Fibroblast of villous mesenchyme (primary cell): ENCODE results near the gene HMCN1. TPM values are rescaled to one million over a fixed set of nuclear protein-coding genes. Genes with fewer than 3 reads are reported as not detected.

Experiments
- DNase-seq: peaks from one replicate; pipeline ENCODE4 v3.0.0-alpha.2; 2010; ENCODE audit warnings: low read depth
- H3K4me3 ChIP-seq: 2 replicates; pipeline ENCODE4 v1.5.1; 2011; ENCODE audit warnings: low read depth, mild to moderate bottlenecking, low read length
- total RNA-seq: library from RNA; depleted of rRNA; stranded (reverse); fragments of >200 nt; gene quantifications from 2 replicates; pipeline ENCODE4 v1.2.3, GENCODE V29; 2012
- TF ChIP-seq, protein P1 (sequence below): IDR thresholded peaks from 2 replicates; pipeline ENCODE4 v1.5.1; 2012; ENCODE audit warnings: low read depth, mild to moderate bottlenecking, low read length; ENCODE audit not compliant: insufficient read depth

The HMCN1 gene
- total RNA-seq, 1 donor: 5.2 TPM

DNA sequence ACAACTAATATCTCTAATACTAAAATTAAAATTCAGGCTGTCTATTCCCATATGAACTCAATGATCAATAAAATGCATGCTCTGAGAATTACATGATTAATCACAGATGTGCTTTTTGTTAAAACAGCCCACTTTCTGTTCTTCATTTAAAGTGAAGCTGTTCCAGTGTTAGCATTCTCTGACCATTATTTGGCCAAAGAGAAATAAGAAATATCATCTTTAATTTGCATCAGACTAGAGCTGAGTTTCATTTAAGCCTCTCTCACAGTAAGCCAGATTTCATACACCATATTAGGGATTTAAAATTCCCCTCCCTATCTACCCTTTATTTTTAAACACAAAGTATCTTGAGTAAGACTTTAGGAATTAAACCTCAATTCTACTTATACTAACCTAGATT is 379.3 kb downstream of the HMCN1 start:
- DNase-seq: no peak
- no peak overlapping the region for H3K4me3 ChIP-seq
- TF ChIP-seq, protein P1, sequence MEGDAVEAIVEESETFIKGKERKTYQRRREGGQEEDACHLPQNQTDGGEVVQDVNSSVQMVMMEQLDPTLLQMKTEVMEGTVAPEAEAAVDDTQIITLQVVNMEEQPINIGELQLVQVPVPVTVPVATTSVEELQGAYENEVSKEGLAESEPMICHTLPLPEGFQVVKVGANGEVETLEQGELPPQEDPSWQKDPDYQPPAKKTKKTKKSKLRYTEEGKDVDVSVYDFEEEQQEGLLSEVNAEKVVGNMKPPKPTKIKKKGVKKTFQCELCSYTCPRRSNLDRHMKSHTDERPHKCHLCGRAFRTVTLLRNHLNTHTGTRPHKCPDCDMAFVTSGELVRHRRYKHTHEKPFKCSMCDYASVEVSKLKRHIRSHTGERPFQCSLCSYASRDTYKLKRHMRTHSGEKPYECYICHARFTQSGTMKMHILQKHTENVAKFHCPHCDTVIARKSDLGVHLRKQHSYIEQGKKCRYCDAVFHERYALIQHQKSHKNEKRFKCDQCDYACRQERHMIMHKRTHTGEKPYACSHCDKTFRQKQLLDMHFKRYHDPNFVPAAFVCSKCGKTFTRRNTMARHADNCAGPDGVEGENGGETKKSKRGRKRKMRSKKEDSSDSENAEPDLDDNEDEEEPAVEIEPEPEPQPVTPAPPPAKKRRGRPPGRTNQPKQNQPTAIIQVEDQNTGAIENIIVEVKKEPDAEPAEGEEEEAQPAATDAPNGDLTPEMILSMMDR: no peak

DNA sequence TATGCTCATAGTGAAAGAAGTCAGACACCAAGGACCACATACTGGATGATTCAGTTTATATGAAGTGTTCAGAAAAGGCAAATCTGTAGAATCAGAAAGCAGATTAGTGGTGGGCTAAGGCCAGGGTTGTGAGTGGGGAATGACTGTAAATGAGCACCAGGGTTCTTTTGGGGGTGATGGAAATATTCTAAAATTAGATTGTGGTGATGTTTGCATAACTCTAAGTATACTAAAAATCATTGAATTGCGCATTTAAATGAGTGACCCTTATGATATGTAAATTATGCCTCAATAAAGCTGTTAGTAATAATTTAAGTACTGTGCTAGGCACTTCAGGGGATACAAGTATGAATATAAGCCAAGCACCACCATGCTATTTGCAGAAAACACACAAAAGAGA is 384.5 kb downstream of the HMCN1 start:
- H3K4me3 ChIP-seq: no peak overlapping the region
- DNase-seq: no peak
- TF ChIP-seq, protein P1: no peak

GRCh38 chr1:186122837-186123236 is 388.6 kb downstream of the HMCN1 start:
- TF ChIP-seq, protein P1: no peak
- no peak overlapping the region for H3K4me3 ChIP-seq
- DNase-seq: no peak

DNA sequence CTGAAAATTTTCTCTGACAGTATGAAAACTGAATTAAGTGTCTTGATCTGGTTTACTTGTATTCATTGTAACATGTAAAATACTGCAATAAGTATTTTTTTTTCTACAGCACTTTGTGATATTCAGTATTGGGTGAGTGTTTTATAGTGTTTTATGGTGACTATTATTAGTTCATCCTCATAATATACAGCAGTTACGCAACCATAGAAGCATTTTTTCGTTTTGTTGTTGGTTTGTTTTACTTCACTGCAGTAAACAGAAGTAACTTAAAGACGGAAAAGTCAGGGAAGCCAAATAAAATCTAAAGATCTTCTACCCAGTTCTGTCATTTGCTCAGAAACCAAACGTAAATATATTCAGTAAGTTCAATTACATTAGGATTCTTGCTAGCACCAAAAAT is 390.8 kb downstream of the HMCN1 start:
- TF ChIP-seq, protein P1: no peak
- H3K4me3 ChIP-seq: no peak overlapping the region
- DNase-seq: peak; percentile 30

GRCh38 chr1:186125511-186125910 is 391.3 kb downstream of the HMCN1 start:
- DNase-seq: no peak
- TF ChIP-seq, protein P1: no peak
- no peak overlapping the region for H3K4me3 ChIP-seq

DNA sequence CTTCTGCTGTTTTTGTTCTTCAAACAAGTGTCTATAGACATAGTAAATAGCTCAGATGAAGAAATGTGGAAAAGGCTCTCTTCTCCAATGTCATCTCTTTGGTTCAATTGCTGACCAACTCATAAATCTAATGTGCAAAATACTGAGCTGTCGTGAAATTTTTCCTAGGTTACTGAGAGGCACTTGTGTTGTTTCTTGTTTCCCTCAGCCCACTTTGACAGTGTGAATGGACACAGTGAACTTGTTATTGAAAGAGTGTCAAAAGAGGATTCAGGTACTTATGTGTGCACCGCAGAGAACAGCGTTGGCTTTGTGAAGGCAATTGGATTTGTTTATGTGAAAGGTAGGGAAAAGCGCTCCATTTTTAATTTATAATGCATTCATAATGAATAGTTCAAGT is 395.6 kb downstream of the HMCN1 start:
- no peak overlapping the region for H3K4me3 ChIP-seq
- no peak for DNase-seq
- TF ChIP-seq, protein P1: no peak

DNA sequence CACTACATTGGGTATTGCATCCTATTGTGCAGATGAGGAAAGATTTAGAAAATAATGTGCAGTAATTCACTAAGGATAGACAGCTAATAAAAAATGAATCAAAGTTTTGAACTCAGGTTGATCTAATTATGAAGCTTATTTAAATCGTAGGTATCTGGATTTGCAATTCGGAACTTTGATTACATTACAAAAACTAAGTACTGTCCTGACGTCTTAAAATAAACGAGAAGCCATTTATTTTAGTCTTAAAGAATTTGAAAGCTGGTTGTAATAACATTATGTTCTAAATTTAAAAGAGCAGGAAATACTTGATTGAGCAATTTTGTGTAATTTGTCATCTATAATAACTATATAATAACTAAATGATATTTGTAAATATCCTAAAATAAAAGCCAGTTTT is 404.9 kb downstream of the HMCN1 start:
- TF ChIP-seq, protein P1: no peak
- no peak overlapping the region for H3K4me3 ChIP-seq
- DNase-seq: no peak
